ENCODE results near the gene RAD51B. TPM values are rescaled to one million over a fixed set of nuclear protein-coding genes. Genes with fewer than 3 reads are reported as not detected.

RAD51B gene
- total and polyA plus RNA-seq, 4 donors = 2.8 to 39.6 (median 13.3) TPM; not detected in 1

DNA sequence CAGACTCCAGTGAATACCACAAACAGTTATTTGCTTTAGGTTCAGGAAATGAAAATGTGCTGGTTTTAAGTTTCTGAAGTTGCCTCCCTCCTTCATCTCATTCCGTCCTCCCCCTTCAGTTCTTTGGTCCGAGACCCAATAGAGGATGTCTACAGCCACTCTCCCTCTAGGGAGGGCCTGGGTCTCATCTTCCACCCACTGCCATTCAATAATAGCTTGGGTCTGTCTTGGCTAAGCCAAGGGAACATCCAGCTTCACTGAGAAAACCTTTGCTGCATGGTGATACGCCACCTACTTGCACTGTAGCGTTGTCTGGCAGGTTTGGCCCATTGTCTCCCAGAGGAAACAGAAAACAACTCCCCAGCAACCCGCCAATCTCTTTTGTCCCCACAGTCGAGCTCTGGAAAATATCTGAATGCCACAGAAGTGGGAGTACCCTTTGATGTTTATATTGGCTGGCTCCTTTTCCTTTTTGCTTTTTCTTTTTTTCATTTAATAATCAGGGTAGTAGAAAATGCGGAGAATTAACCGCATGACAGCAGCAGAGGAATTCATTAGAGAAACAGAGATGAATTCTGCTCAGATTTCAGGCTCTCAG is 380.1 kb downstream of the RAD51B start:
- no peaks in the 10 kb centered on the region for H3K9me3 ChIP-seq (ENCODE audit: control insufficient read depth, low read length)
- H3K27me3 ChIP-seq (ENCODE audit: control insufficient read depth in 1 of 2, insufficient read depth in 2 of 2, low read length in 1 of 2) = no peaks in the 10 kb centered on the region
- ATAC-seq (ENCODE audit: low FRiP score) (peak; percentile 68), DNase-seq (no peak)
- 8 to 9% methylated on average over 8 of the region's 8 CpGs for WGBS, 2 donors
- intact Hi-C loops (cut with DNase I) = loop anchor here in 1 of 2 donors (10.0 kb wide), 1 partner anchor 55 kb away; no protein-coding TSS in a partner anchor
- H3K4me1 ChIP-seq (ENCODE audit: control insufficient read depth in 1 of 2, insufficient read depth in 2 of 2, low read length in 2 of 2) = peaks cover 5 to 6% of the 10 kb centered on the region in 2 donors
- H3K27ac ChIP-seq (ENCODE audit: low read depth in 1 of 2, low read length in 2 of 2) = peak overlapping the region in 1 of 2 donors; percentile 80
- no peaks in the 10 kb centered on the region for H3K36me3 ChIP-seq (ENCODE audit: control insufficient read depth in 1 of 2, insufficient read depth in 2 of 2, low read length in 1 of 2)
- peak overlapping the region in 1 of 2 donors; percentile 48 for H3K4me3 ChIP-seq (ENCODE audit: low read length in 2 of 2)

DNA sequence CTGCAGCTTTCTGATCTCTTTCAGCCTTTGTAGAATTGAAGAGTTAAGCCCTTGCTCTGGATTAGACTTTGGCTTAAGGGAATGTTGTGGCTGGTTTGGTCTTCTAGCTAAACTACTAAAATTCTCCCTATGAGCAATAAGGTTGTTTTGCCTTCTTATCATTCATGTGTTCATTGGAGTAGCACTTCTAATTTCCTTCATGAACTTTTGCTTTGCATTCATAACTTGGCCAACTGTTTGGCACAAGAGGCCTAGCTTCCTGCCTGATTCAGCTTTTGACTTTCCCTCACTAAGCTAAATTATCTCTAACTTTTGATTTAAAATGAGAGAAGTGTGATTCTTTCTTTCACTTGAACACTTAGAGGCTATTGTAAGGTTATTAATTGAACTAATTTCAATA is 384.3 kb downstream of the RAD51B start:
- intact Hi-C loops (cut with DNase I) = loop anchor here in 1 of 2 donors (10.0 kb wide), 1 partner anchor 59 kb away; no protein-coding TSS in a partner anchor
- no peaks in the 10 kb centered on the region for H3K36me3 ChIP-seq (ENCODE audit: control insufficient read depth in 1 of 2, insufficient read depth in 2 of 2, low read length in 1 of 2)
- peaks cover 9 to 12% of the 10 kb centered on the region in 2 donors for H3K4me1 ChIP-seq (ENCODE audit: control insufficient read depth in 1 of 2, insufficient read depth in 2 of 2, low read length in 2 of 2)
- DNase-seq = no peak
- H3K4me3 ChIP-seq (ENCODE audit: low read length in 2 of 2) = no peak overlapping the region
- ATAC-seq (ENCODE audit: low FRiP score) = no peak
- H3K27me3 ChIP-seq (ENCODE audit: control insufficient read depth in 1 of 2, insufficient read depth in 2 of 2, low read length in 1 of 2) = no peaks in the 10 kb centered on the region
- H3K9me3 ChIP-seq (ENCODE audit: control insufficient read depth, low read length) = no peaks in the 10 kb centered on the region
- no peak overlapping the region for H3K27ac ChIP-seq (ENCODE audit: low read depth in 1 of 2, low read length in 2 of 2)

DNA sequence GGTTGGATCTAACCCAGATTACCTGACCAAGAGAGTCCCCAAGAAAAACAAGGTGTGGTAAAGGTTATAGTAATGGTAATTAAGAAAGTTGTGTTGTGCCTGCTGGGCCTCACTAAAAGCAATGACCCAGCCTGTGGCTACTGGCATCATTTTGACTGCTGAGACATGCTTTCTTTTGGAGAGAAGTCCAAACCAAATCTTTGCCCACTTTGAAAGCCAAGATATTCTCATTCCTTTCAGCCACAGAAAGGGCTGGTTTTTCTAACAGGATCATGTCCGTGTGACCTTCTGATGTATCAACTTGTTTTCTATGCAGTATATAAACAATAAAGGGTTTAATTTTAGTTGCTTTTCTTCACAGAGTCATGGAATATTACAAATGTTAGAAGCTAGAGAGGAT is 388.6 kb downstream of the RAD51B start:
- Histone ChIP-seq H3K9me3 (ENCODE audit: control insufficient read depth, low read length) (no peaks in the 10 kb centered on the region), H3K27ac (ENCODE audit: low read depth in 1 of 2, low read length in 2 of 2) (peak overlapping the region; percentile 19 to 84), H3K36me3 (ENCODE audit: control insufficient read depth in 1 of 2, insufficient read depth in 2 of 2, low read length in 1 of 2) (no peaks in the 10 kb centered on the region), H3K4me1 (ENCODE audit: control insufficient read depth in 1 of 2, insufficient read depth in 2 of 2, low read length in 2 of 2) (peaks cover 8 to 11% of the 10 kb centered on the region in 2 donors), H3K27me3 (ENCODE audit: control insufficient read depth in 1 of 2, insufficient read depth in 2 of 2, low read length in 1 of 2) (no peaks in the 10 kb centered on the region), H3K4me3 (ENCODE audit: low read length in 2 of 2) (no peak overlapping the region)
- peak; percentile 51 for ATAC-seq (ENCODE audit: low FRiP score)
- intact Hi-C loops (cut with DNase I) = loop anchor here in 1 of 2 donors (10.0 kb wide), 1 partner anchor 63 kb away; no protein-coding TSS in a partner anchor
- no peak for DNase-seq
- WGBS, 2 donors = 2 to 3% methylated on average over 1 of the region's 1 CpG

DNA sequence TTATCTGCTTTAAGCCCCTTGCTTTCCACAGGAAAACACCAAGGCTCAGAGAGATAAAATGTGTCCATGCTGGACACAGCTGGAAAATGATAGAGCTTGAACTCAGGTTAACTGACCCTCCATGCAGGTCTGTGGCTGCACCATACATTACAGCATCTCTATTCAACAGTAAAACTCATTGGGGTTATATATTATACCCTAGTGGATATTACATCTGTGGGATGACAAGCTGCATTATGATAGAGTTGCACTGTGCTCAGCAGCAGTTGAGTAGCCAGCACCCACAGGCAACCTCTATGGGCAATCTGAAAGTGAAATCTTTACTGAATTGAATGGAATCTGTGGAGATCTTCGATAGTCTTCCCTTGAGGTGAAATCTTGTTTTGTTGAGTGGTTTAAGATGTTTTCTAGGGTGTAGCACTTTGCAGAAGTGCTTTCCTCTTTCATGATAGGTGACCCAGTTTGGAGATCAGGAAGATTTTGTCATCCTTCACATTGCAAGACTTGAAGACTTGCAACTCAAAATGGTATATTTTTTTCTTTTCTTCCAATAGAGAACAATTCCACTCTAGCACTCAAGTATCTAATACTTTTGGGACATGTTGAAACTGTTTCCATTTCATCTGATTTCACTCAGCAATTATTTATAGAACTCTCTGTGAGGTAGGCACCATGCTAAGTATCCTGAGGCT is 389.2 kb downstream of the RAD51B start:
- Histone ChIP-seq H3K27ac (ENCODE audit: low read depth in 1 of 2, low read length in 2 of 2) (peak overlapping the region; percentile 84 to 86), H3K36me3 (ENCODE audit: control insufficient read depth in 1 of 2, insufficient read depth in 2 of 2, low read length in 1 of 2) (no peaks in the 10 kb centered on the region), H3K4me1 (ENCODE audit: control insufficient read depth in 1 of 2, insufficient read depth in 2 of 2, low read length in 2 of 2) (peaks cover 8 to 11% of the 10 kb centered on the region in 2 donors), H3K9me3 (ENCODE audit: control insufficient read depth, low read length) (no peaks in the 10 kb centered on the region), H3K27me3 (ENCODE audit: control insufficient read depth in 1 of 2, insufficient read depth in 2 of 2, low read length in 1 of 2) (no peaks in the 10 kb centered on the region), H3K4me3 (ENCODE audit: low read length in 2 of 2) (no peak overlapping the region)
- ATAC-seq (ENCODE audit: low FRiP score) (no peak), DNase-seq (no peak)
- intact Hi-C loops (cut with DNase I) = loop anchor here in 1 of 2 donors (10.0 kb wide), 1 partner anchor 64 kb away; no protein-coding TSS in a partner anchor
- WGBS, 2 donors = 77 to 92% methylated on average over 1 of the region's 1 CpG

DNA sequence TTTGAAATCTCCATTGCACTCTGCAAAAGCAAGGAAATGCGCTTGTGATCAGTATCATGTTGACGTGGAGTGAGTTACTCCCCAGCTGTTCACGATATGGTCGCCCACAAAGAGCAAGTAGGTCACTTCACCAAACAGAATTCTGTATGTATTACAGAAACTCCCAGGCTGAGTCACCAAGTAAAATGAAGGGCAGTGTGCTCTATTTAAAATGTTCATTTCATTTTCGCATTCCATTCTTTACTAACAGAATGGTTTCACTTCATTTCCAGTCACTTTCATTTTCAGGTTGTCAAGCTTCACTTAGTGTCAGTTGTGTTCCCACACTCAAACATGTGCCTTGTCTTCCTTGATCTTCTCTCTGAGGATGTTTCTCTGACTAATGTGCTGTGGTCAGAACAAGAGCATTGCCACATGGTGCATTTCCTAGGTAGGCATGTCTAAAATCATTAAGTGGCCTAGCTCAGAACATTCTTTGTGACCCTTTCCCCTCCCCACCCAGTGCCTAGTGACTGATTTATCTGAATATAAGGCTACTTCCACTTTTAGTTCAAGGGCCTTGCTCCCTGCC is 391.2 kb downstream of the RAD51B start:
- 19 to 25% methylated on average over 5 of the region's 5 CpGs for WGBS, 2 donors
- Histone ChIP-seq H3K27ac (ENCODE audit: low read depth in 1 of 2, low read length in 2 of 2) (peak overlapping the region in 1 of 2 donors; percentile 0), H3K4me3 (ENCODE audit: low read length in 2 of 2) (peak overlapping the region in 1 of 2 donors; percentile 26), H3K9me3 (ENCODE audit: control insufficient read depth, low read length) (no peaks in the 10 kb centered on the region), H3K4me1 (ENCODE audit: control insufficient read depth in 1 of 2, insufficient read depth in 2 of 2, low read length in 2 of 2) (peaks cover 8 to 11% of the 10 kb centered on the region in 2 donors), H3K27me3 (ENCODE audit: control insufficient read depth in 1 of 2, insufficient read depth in 2 of 2, low read length in 1 of 2) (no peaks in the 10 kb centered on the region), H3K36me3 (ENCODE audit: control insufficient read depth in 1 of 2, insufficient read depth in 2 of 2, low read length in 1 of 2) (no peaks in the 10 kb centered on the region)
- ATAC-seq (ENCODE audit: low FRiP score) = peak; percentile 64
- no peak for DNase-seq
- intact Hi-C loops (cut with DNase I) = no loop called here

DNA sequence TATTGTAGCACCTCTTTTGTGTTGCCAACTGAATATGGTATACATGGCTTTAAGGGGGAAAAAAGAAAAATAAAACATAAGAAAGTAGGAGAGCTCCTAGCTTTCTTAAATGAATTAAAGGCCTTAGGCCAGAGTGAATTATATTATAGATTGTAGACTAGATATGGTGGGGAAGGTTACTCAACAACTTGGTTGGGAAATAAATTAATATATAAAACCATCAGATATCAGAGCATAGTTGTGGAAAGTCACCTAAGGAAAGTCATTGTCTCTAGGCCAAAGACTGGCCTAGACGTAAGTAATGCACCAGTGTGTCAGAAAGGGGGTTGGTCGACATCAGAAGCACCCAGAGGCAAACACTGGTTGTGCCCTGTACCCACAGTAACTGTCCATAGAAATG is 391.8 kb downstream of the RAD51B start:
- DNase-seq = no peak
- no peak overlapping the region for H3K27ac ChIP-seq (ENCODE audit: low read depth in 1 of 2, low read length in 2 of 2)
- 93 to 95% methylated on average over 2 of the region's 2 CpGs for WGBS, 2 donors
- H3K9me3 ChIP-seq (ENCODE audit: control insufficient read depth, low read length) = no peaks in the 10 kb centered on the region
- H3K27me3 ChIP-seq (ENCODE audit: control insufficient read depth in 1 of 2, insufficient read depth in 2 of 2, low read length in 1 of 2) = no peaks in the 10 kb centered on the region
- H3K36me3 ChIP-seq (ENCODE audit: control insufficient read depth in 1 of 2, insufficient read depth in 2 of 2, low read length in 1 of 2) = no peaks in the 10 kb centered on the region
- no peak for ATAC-seq (ENCODE audit: low FRiP score)
- peaks cover 8 to 11% of the 10 kb centered on the region in 2 donors for H3K4me1 ChIP-seq (ENCODE audit: control insufficient read depth in 1 of 2, insufficient read depth in 2 of 2, low read length in 2 of 2)
- H3K4me3 ChIP-seq (ENCODE audit: low read length in 2 of 2) = no peak overlapping the region
- intact Hi-C loops (cut with DNase I) = no loop called here

DNA sequence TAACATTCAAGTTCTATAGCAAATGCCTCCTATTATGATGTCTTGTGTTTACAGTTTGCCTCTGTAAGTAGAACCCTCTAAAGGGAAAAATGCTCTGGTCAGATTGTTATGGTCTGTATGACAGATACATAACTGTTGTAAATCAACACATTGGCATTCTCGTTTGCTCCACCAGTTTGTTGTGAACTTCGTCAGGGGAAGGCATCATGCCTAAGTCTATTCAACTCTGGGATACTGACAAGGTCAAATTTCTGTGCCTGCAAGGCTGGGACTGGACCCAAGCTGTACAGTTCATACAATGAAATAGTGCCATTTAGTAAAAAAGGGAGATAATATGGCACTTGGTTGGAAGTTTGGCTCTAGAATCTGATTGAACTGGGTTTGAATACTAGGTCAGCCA is 392.3 kb downstream of the RAD51B start:
- Histone ChIP-seq H3K4me3 (ENCODE audit: low read length in 2 of 2) (no peak overlapping the region), H3K36me3 (ENCODE audit: control insufficient read depth in 1 of 2, insufficient read depth in 2 of 2, low read length in 1 of 2) (no peaks in the 10 kb centered on the region), H3K9me3 (ENCODE audit: control insufficient read depth, low read length) (no peaks in the 10 kb centered on the region), H3K4me1 (ENCODE audit: control insufficient read depth in 1 of 2, insufficient read depth in 2 of 2, low read length in 2 of 2) (peaks cover 8 to 12% of the 10 kb centered on the region in 2 donors), H3K27ac (ENCODE audit: low read depth in 1 of 2, low read length in 2 of 2) (no peak overlapping the region), H3K27me3 (ENCODE audit: control insufficient read depth in 1 of 2, insufficient read depth in 2 of 2, low read length in 1 of 2) (no peaks in the 10 kb centered on the region)
- ATAC-seq (ENCODE audit: low FRiP score) (no peak), DNase-seq (no peak)
- intact Hi-C loops (cut with DNase I) = no loop called here
- 44 to 62% methylated on average over 2 of the region's 2 CpGs for WGBS, 2 donors

DNA sequence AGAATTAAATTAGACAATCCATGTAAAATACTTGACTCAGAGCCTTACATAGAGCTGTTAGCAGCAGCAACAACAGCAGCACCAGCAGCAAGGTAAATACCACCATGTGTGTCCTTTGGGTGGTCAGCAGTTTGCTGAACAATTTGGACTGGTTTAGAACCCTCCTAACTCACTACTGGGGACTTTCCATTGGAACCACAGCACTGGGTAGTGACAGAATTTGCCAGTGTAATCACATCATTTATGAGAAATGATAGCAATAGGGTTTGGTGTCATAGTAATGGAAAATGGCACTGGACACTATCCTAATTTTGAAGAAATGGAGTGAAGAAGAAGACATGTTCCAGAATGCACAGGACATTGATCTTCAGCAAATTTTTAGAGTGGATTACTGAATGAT is 392.8 kb downstream of the RAD51B start:
- intact Hi-C loops (cut with DNase I) = no loop called here
- Histone ChIP-seq H3K4me1 (ENCODE audit: control insufficient read depth in 1 of 2, insufficient read depth in 2 of 2, low read length in 2 of 2) (peaks cover 8 to 13% of the 10 kb centered on the region in 2 donors), H3K9me3 (ENCODE audit: control insufficient read depth, low read length) (no peaks in the 10 kb centered on the region), H3K4me3 (ENCODE audit: low read length in 2 of 2) (no peak overlapping the region), H3K27me3 (ENCODE audit: control insufficient read depth in 1 of 2, insufficient read depth in 2 of 2, low read length in 1 of 2) (no peaks in the 10 kb centered on the region), H3K36me3 (ENCODE audit: control insufficient read depth in 1 of 2, insufficient read depth in 2 of 2, low read length in 1 of 2) (no peaks in the 10 kb centered on the region), H3K27ac (ENCODE audit: low read depth in 1 of 2, low read length in 2 of 2) (no peak overlapping the region)
- DNase-seq (no peak), ATAC-seq (ENCODE audit: low FRiP score) (no peak)

Measured in aorta (tissue), 5 donors.